Right cardiac atrium (tissue), 5 donors: Measurements from ENCODE around the gene AEBP1. TPM values are rescaled to one million over a fixed set of nuclear protein-coding genes. Genes with fewer than 3 reads are reported as not detected.

Experiments used
- ATAC-seq, 2 donors: fragments of 200-7000 bp; cut with Tn5 transposase; one replicate each; pipeline versions ENCODE4 v1.8.0 to v1.9.1; 2020; ENCODE audit warnings: moderate library complexity in 2 of 2, mild to moderate bottlenecking in 1 of 2
- DNase-seq, 3 donors: peaks; one replicate each; pipeline ENCODE4 v3.0.0-alpha.2; 2020
- H3K27ac ChIP-seq: one replicate; pipeline ENCODE4 v1.5.1; 2013; ENCODE audit warnings: mild to moderate bottlenecking, low read length, control low read depth, moderate library complexity
- H3K27me3 ChIP-seq: one replicate; pipeline ENCODE4 v1.6.1; 2013; ENCODE audit not compliant: control insufficient read depth, insufficient read depth
- H3K4me1 ChIP-seq: one replicate; pipeline ENCODE4 v1.6.1; 2013; ENCODE audit warnings: low read length; ENCODE audit not compliant: control insufficient read depth, insufficient read depth
- H3K4me3 ChIP-seq: one replicate; pipeline ENCODE4 v1.5.1; 2013; ENCODE audit warnings: low read length, control low read depth
- H3K9me3 ChIP-seq: one replicate; pipeline ENCODE4 v1.6.1; 2013; ENCODE audit warnings: low read length; ENCODE audit not compliant: control insufficient read depth
- WGBS: extraction: QIAGEN DNeasy Blood & Tissue Kit; methylation state at CpG from one replicate; pipeline ENCODE4 v1.1.7; 2013; 5-methylcytosine and 5-hydroxymethylcytosine counted together
- intact Hi-C, 4 donors: fragments of 100-400 bp; cut with DNase I; formaldehyde crosslinking; loops; one replicate each; pipeline versions ENCODE4 v1.11.0 to v1.14.0; 2022 to 2023
- polyA plus RNA-seq: library from polyadenylated mRNA; stranded (reverse); fragments of 200-250 nt; gene quantifications from one replicate; pipeline ENCODE4 v1.2.3, GENCODE V29; 2013
- total RNA-seq, 4 donors: library from RNA; stranded (reverse); fragmentation: NEBNext Ultra II Directional; extraction: Animal tissue kit (Norgen Biotek cat#: 25700); gene quantifications; one replicate each; pipeline ENCODE4 v1.2.1, GENCODE V29; 2021
- donor health status: healthy with polysubstance abuse.
- donor health status: DM: no; HTN: yes; CAD: no.
- donor health status: DM: no; HTN: no; CAD: no.
- donor health status: DM: no; HTN: yes; CAD: no; lungs with severe emphysema.
- donor health status: DM: yes; HTN: yes; CAD: no.

The AEBP1 gene
- total and polyA plus RNA-seq, 5 donors, result 62.8 to 124 (median 94.6) TPM

DNA sequence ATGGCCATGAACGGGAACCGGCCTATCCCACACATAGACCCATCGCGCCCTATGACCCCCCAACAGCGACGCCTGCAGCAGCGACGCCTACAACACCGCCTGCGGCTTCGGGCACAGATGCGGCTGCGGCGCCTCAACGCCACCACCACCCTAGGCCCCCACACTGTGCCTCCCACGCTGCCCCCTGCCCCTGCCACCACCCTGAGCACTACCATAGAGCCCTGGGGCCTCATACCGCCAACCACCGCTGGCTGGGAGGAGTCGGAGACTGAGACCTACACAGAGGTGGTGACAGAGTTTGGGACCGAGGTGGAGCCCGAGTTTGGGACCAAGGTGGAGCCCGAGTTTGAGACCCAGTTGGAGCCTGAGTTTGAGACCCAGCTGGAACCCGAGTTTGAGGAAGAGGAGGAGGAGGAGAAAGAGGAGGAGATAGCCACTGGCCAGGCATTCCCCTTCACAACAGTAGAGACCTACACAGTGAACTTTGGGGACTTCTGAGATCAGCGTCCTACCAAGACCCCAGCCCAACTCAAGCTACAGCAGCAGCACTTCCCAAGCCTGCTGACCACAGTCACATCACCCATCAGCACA lies 9.7 kb downstream of the AEBP1 start:
- 80% methylated on average over 24 of the region's 24 CpGs for WGBS
- no peak overlapping the region for H3K4me3 ChIP-seq
- intact Hi-C loops, result no loop called here
- no peak overlapping the region for H3K27ac ChIP-seq
- ATAC-seq, result peak in 1 of 2 donors; percentile 3
- no peaks in the 10 kb centered on the region for H3K4me1 ChIP-seq
- peak in 1 of 3 donors; percentile 21 for DNase-seq
- no peaks in the 10 kb centered on the region for H3K9me3 ChIP-seq
- H3K27me3 ChIP-seq, result no peaks in the 10 kb centered on the region

DNA sequence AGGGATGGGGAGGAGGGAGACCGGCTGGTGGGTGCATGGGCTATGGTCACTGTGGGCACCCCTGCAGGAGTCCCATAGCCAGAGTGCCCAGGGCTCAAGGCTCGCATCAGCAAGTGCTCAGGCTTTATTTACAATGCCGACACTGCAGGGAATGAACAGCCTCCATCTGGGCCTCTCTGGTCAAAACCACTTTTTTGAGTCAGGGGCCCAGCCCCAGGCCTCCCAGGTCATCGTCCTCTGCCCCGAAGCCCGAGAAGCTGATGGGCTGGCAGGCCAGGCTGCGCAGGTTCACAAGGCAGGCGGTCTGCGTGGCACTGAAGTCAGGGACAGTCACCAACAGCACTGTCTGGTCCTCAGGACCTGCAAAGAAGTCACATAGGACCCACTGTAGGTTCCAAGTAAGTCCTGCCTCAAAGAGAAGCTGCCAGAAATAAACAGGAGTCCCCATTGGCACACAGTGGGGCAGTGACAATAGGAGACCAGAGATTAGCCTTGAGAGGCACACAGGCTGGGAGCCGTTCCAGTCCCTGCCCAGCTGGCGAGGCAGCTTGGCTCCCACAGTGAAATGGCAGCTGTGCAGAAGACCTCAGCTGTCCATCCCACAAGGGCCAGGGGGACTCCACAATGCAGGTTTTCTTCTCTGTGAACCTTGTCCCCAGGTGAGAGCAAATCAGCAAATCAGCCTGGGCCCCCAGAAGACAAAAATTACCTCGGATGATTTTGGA lies 10.6 kb downstream of the AEBP1 start:
- H3K4me1 ChIP-seq, result no peaks in the 10 kb centered on the region
- H3K27ac ChIP-seq, result peak overlapping the region; percentile 38
- no peaks in the 10 kb centered on the region for H3K27me3 ChIP-seq
- intact Hi-C loops, result no loop called here
- no peak overlapping the region for H3K4me3 ChIP-seq
- WGBS, result 70% methylated on average over 12 of the region's 12 CpGs
- ATAC-seq (peak; percentile 36 to 61), DNase-seq (peak; percentile 55 to 87 (median 81))
- H3K9me3 ChIP-seq, result no peaks in the 10 kb centered on the region

DNA sequence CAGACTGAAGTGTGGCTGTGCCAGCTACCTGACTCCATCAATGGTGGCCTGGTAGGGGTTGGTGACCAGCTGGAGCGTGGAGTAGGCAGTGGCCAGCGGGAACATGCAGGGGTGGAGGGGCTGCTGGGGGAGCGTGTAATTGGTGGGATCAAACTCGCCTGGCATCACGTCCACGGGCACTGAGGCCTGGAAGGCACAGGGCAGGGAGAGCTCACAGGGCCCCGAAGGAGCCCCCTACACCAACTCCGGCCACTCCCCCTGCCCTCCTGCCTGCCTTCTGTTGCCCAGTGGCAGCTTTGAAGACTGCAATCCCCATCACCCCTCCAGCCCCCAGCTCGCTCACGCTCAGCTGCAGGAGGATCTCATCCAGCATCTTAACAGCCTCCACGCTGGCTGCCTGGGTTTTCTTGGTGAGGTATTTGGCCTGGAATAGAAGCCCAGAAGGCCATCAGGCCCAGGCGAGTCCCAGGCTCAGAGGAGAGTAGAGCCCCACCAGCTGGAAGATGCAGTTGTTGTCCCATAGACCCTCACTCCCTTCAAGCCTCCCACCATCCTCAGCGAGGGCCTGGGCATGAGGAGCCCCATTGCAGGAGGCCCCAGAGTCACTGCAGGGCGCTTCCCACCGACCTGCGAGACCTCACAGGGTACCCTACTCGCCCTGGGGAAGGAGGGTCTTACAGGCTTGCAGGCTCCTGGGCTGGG lies 12.1 kb downstream of the AEBP1 start:
- intact Hi-C loops, result no loop called here
- peak in 1 of 3 donors; percentile 9 for DNase-seq
- H3K4me1 ChIP-seq, result no peaks in the 10 kb centered on the region
- no peak overlapping the region for H3K4me3 ChIP-seq
- 87% methylated on average over 17 of the region's 17 CpGs for WGBS
- no peak for ATAC-seq
- H3K27ac ChIP-seq, result no peak overlapping the region
- no peaks in the 10 kb centered on the region for H3K27me3 ChIP-seq
- no peaks in the 10 kb centered on the region for H3K9me3 ChIP-seq

DNA sequence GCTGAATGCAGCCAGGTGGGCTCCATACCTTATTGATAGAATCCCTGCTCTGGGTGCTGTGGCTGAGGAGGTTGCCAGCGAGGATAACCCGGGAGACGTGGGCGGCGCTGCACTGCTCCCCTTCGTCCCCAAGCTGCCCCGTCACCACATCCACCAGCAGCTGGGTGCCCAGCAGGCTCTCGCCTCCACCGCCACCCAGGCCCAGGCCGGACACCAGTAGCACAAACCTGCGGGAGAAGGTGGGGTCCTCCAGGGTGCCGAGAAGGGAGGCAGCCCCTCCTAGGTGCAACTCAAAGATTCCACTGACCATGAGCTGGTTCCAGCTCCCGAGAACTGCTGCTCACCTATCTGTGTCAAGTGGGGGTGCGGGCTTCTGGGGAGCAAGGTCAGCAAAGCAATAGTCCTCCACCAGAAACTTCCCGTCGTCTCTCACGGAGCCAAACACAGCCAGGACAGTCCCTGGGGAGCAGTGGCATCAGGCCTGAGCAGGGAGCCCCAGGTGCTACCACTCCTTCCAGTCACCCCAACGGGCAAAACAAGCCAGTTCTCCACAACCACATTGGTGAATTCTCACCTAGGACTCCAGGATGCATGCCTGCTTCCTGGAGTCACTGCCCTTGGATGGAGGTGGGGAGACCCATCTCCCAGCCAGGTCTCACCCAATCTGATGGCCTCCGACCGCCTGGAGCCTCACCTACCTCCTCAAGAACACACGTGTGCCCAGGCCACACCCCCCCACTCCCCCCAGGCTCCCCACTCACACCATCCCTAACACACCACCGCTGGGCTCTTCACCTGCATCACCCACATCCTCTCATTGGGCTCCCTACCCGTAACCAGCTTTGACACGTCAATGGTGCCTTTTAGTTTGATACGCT lies 12.9 kb downstream of the AEBP1 start:
- Histone ChIP-seq H3K9me3 (no peaks in the 10 kb centered on the region), H3K27me3 (no peaks in the 10 kb centered on the region), H3K4me1 (peaks cover 4% of the 10 kb centered on the region), H3K27ac (no peak overlapping the region), H3K4me3 (no peak overlapping the region)
- DNase-seq, result peak in 1 of 3 donors; percentile 17
- 85% methylated on average over 25 of the region's 25 CpGs for WGBS
- intact Hi-C loops, result no loop called here
- no peak for ATAC-seq

DNA sequence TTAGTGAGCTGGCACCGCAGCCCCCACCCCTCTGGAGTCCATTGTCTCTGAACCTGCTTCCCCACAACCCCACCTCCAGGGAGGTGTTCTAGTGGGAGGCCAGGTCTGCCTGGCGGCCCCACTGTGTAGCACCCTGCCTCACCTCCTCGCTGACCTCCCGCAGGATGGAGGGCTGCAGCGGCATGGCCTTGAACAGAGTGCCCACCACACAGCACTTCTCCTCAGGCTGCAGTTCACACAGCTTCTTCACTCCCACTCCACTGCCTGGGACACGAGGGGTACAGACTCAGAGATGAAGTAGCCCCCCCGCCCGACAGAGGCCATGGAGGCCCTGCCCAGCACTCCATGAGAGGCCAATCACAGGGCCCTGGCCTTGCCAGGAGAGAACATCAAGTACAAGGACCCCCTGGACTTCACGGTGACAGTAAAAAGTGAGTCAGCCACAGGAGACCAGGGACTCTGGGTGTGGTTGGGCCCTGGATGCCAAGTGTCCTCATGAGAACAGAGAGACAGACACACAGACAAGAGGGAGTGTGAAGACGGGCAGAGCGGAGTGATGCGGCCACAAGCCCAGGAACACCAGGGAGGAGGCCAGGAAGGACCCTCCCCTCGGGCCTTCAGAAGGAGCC lies 13.8 kb downstream of the AEBP1 start:
- Histone ChIP-seq H3K4me1 (peaks cover 7% of the 10 kb centered on the region), H3K4me3 (no peak overlapping the region), H3K9me3 (no peaks in the 10 kb centered on the region), H3K27me3 (no peaks in the 10 kb centered on the region), H3K27ac (no peak overlapping the region)
- ATAC-seq (no peak), DNase-seq (peak in 1 of 3 donors; percentile 13)
- intact Hi-C loops, result no loop called here
- 86% methylated on average over 13 of the region's 13 CpGs for WGBS

DNA sequence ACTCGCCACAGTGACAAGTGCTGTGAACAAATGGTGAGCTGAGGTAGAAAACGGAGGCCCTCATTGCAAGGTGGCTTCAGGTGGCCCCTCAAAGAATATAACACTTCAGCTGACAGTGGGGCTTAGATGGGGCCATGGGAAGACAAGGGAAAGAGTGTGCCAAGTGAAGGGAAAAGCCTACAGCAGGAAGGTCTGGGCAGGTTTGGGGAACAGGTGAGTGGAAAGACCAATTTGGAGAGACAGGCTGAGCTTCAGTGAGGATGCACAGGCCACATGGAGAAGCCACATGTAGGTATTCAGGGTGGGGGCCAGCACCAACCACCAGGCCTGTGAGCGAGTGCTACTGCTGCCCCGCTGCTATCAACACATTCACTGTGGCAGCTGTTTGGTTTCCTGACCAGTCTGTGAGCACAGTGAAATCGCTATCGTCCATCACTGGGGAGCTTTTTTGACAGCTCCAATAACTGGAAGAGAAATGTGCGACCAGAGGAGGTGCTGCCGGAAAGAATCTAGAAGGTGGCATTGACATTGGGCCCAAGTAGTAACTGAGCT lies 15.8 kb downstream of the AEBP1 start:
- ATAC-seq (no peak), DNase-seq (peak in 1 of 3 donors; percentile 10)
- Histone ChIP-seq H3K27me3 (no peaks in the 10 kb centered on the region), H3K27ac (peak overlapping the region; percentile 62), H3K4me1 (peaks cover 7% of the 10 kb centered on the region), H3K4me3 (no peak overlapping the region), H3K9me3 (no peaks in the 10 kb centered on the region)
- intact Hi-C loops, result loop anchor here in 3 of 4 donors (5.0 kb wide), 1 partner anchor 38 kb away; the partner anchor contains the start of gene POLM (in 3 of the 3)
- 59% methylated on average over 8 of the region's 8 CpGs for WGBS

DNA sequence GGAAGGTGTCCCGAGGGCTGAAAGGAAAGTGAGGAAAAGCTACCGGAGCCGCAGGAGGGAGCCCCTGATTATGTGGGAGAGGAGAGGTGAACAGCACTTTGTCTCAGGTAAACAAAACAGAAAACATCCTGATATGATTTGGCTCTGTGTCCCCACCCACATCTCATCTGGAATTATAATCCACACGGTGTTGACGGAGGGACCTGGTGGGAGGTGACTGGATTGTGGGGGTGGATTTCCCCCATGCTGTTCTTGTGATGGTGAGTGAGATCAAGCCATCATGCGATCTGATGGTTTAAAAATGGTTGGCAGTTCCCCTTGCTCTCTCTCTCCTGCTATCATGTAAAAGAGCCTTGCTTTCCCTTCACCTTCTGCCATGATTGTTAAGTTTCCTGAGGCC lies 16.2 kb downstream of the AEBP1 start:
- H3K27me3 ChIP-seq, result no peaks in the 10 kb centered on the region
- intact Hi-C loops, result loop anchor here in 3 of 4 donors (5.0 kb wide), 1 partner anchor 38 kb away; the partner anchor contains the start of gene POLM (in 3 of the 3)
- H3K4me1 ChIP-seq, result peaks cover 7% of the 10 kb centered on the region
- peak overlapping the region; percentile 47 for H3K27ac ChIP-seq
- DNase-seq, result no peak
- no peak for ATAC-seq
- WGBS, result 62% methylated on average over 6 of the region's 6 CpGs
- no peaks in the 10 kb centered on the region for H3K9me3 ChIP-seq
- H3K4me3 ChIP-seq, result no peak overlapping the region

DNA sequence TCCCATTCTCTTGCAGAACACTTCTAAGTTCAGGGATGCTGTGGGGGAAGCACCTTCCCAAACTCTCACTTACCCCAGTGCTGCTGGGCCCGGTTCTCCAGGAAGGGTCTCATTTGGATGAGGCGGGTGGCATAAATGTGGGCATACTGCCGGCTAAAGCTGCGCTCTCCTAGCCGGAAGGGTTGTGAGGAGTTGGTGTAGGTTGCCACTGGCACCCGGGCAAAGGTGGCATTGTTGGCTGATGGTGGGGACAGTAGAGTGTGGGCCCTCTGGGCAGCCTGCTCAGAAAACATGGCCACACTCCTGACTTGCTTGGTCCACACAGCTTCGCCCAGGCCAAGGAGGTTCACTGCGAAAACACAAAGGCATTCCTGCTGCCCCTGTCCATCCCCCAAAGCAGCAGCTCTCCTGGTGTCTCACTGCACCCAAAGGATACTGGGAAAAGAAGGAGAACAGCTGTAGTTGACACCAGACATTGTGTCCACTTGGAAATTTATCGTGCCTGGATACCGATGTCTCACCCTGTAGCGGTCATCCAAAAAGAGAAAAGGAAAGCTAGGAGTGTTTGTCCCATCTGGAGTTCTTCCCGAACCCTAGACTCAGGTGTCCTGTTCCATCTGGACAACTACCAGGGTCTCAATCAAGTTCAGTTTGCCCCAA lies 17.7 kb downstream of the AEBP1 start:
- no peaks in the 10 kb centered on the region for H3K27me3 ChIP-seq
- ATAC-seq (no peak), DNase-seq (peak in 2 of 3 donors; percentile 7 to 42)
- H3K9me3 ChIP-seq, result no peaks in the 10 kb centered on the region
- H3K4me3 ChIP-seq, result no peak overlapping the region
- peaks cover 7% of the 10 kb centered on the region for H3K4me1 ChIP-seq
- WGBS, result 82% methylated on average over 12 of the region's 12 CpGs
- H3K27ac ChIP-seq, result peak overlapping the region; percentile 43
- intact Hi-C loops, result loop anchor here in 3 of 4 donors (5.0 kb wide), 1 partner anchor 40 kb away; the partner anchor contains the start of gene POLM (in 3 of the 3)

DNA sequence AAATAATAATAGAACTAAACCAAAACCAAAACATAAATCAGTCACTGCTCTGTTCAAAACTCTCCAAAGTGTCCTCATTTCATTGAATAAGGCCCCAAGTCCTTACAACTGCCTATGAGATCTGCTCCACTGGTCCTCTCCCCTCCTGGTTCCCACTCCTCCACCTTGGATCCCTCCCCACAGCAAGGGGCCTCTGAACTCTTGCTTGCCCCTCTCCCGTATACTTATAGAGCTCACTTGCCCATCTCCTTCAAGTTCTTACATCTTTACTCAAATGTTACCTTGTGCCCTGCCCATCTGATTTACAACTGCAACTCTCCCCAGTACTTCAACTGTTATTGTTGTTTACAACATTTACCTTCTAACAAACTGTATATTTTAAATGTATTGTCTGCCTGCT lies 18.4 kb downstream of the AEBP1 start:
- Histone ChIP-seq H3K4me3 (peak overlapping the region; percentile 41), H3K9me3 (no peaks in the 10 kb centered on the region), H3K27me3 (no peaks in the 10 kb centered on the region), H3K4me1 (peaks cover 7% of the 10 kb centered on the region), H3K27ac (peak overlapping the region; percentile 74)
- intact Hi-C loops, result loop anchor here in 3 of 4 donors (5.0 kb wide), 1 partner anchor 40 kb away; the partner anchor contains the start of gene POLM (in 3 of the 3)
- 40% methylated on average over 1 of the region's 1 CpG for WGBS
- ATAC-seq (no peak), DNase-seq (no peak)
